DOHH2 (cell line): Measurements from ENCODE around the gene ATP9B.

Experiments used
- CTCF ChIP-seq: fragments of 200-600 bp; sonication (generic); IDR thresholded peaks from one replicate; pipeline ENCODE4 v1.5.1; 2014; ENCODE audit warnings: antibody characterized with exemption, mild to moderate bottlenecking, low read depth, low read length; ENCODE audit not compliant: poor library complexity, severe bottlenecking
- EZH2phosphoT487 ChIP-seq: fragments of 200-600 bp; sonication (generic); IDR thresholded peaks from 2 replicates; pipeline ENCODE4 v1.6.1; 2017; ENCODE audit warnings: borderline replicate concordance, mild to moderate bottlenecking, antibody characterized with exemption, low read length, moderate library complexity, mixed read lengths

- no peak for TF ChIP-seq CTCF
- TF ChIP-seq EZH2phosphoT487 = no peak
Measured at GRCh38 chr18:79322441-79322840, 253.2 kb downstream of the ATP9B start.
